ENCODE results near the gene SIRPA.

Gene SIRPA

DNA sequence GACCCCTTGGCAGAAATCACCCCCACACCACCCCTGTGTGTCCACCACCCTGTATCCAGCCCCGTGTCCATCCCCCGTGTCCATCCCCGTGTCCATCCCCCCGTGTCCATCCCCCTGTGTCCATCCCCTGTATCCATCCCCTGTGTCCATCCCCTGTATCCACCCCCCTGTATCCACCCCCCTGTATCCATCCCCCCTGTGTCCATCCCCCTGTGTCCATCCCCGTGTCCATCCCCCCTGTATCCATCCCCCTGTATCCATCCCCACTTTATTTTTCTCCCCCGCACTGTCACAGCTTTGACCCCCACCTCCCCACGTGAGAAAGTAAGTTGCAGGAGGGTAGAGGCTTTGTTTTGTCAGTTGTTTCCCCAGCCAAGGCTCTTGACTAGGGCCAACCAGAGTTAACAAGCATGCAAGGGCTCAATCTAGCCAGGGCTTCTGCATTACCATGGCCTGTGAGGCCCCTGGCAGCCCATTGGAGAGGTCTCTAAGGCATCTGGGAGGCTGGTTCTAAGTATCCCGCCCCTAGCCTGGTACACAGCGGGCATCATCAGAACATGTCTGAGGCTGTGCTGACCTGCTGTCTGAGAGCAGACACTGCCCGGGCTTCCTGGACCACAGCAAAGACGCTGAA, 18.1 kb upstream of the SIRPA start:
- no peak overlapping the region for H3K4me3 ChIP-seq (replicated peaks; ENCODE audit: insufficient read depth, low read length)
- no peak overlapping the region for H3K27ac ChIP-seq (replicated peaks)
- TF ChIP-seq, protein P1, sequence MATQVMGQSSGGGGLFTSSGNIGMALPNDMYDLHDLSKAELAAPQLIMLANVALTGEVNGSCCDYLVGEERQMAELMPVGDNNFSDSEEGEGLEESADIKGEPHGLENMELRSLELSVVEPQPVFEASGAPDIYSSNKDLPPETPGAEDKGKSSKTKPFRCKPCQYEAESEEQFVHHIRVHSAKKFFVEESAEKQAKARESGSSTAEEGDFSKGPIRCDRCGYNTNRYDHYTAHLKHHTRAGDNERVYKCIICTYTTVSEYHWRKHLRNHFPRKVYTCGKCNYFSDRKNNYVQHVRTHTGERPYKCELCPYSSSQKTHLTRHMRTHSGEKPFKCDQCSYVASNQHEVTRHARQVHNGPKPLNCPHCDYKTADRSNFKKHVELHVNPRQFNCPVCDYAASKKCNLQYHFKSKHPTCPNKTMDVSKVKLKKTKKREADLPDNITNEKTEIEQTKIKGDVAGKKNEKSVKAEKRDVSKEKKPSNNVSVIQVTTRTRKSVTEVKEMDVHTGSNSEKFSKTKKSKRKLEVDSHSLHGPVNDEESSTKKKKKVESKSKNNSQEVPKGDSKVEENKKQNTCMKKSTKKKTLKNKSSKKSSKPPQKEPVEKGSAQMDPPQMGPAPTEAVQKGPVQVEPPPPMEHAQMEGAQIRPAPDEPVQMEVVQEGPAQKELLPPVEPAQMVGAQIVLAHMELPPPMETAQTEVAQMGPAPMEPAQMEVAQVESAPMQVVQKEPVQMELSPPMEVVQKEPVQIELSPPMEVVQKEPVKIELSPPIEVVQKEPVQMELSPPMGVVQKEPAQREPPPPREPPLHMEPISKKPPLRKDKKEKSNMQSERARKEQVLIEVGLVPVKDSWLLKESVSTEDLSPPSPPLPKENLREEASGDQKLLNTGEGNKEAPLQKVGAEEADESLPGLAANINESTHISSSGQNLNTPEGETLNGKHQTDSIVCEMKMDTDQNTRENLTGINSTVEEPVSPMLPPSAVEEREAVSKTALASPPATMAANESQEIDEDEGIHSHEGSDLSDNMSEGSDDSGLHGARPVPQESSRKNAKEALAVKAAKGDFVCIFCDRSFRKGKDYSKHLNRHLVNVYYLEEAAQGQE (IDR thresholded peaks at IDR 0.05; ENCODE audit: insufficient replicate concordance, low read depth) = no peak
- TF ChIP-seq POLR2AphosphoS5 (IDR thresholded peaks at IDR 0.05; ENCODE audit: low read depth) (no peak), GABPA (IDR thresholded peaks at IDR 0.05; ENCODE audit: low read depth) (no peak), SPI1 (IDR thresholded peaks at IDR 0.05; ENCODE audit: borderline replicate concordance, low read depth) (no peak)
- TF ChIP-seq, protein P2, sequence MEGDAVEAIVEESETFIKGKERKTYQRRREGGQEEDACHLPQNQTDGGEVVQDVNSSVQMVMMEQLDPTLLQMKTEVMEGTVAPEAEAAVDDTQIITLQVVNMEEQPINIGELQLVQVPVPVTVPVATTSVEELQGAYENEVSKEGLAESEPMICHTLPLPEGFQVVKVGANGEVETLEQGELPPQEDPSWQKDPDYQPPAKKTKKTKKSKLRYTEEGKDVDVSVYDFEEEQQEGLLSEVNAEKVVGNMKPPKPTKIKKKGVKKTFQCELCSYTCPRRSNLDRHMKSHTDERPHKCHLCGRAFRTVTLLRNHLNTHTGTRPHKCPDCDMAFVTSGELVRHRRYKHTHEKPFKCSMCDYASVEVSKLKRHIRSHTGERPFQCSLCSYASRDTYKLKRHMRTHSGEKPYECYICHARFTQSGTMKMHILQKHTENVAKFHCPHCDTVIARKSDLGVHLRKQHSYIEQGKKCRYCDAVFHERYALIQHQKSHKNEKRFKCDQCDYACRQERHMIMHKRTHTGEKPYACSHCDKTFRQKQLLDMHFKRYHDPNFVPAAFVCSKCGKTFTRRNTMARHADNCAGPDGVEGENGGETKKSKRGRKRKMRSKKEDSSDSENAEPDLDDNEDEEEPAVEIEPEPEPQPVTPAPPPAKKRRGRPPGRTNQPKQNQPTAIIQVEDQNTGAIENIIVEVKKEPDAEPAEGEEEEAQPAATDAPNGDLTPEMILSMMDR (IDR thresholded peaks at IDR 0.05; ENCODE audit: insufficient read depth, low read length) = no peak
- no peak for DNase-seq (ENCODE audit: low read depth in 1 of 2, low spot score in 1 of 2)
- H3K27me3 ChIP-seq (ENCODE audit: insufficient read depth, poor library complexity, severe bottlenecking) = no peaks in the 10 kb centered on the region

DNA sequence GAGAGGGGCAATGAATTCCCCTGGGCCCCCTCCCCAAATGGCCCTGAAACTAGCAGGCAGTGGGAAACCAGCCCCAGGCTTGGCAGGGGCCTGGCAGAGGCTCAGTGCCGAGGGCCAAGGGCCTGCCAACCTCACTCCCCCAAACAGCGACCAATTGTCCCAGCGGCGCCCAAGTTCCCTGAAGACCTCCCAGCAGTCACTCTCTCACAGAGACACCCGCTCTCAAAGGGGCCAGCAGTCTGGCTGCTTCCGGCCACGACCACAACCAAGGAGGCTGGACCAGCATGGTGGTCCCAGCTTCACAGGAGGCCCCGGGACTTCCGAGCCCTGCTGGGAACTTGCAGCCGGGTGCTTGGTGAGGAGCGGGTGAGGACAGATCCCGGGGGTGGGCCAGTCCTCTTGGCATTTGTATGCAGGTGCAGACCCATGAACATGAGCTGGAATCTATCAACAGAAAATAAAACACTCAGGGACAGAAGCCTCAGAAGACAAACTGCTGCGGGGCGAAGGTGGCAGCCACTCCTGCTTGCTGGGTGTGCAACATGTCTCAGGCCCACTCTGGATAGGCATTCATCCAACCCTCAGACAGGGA, 17.5 kb upstream of the SIRPA start:
- TF ChIP-seq, protein P2 (IDR thresholded peaks at IDR 0.05; ENCODE audit: insufficient read depth, low read length) = no peak
- TF ChIP-seq, protein P1 (IDR thresholded peaks at IDR 0.05; ENCODE audit: insufficient replicate concordance, low read depth) = no peak
- TF ChIP-seq SPI1 (IDR thresholded peaks at IDR 0.05; ENCODE audit: borderline replicate concordance, low read depth) = no peak
- TF ChIP-seq GABPA (IDR thresholded peaks at IDR 0.05; ENCODE audit: low read depth) = no peak
- no peak for TF ChIP-seq POLR2AphosphoS5 (IDR thresholded peaks at IDR 0.05; ENCODE audit: low read depth)
- Histone ChIP-seq H3K27ac (replicated peaks) (no peak overlapping the region), H3K27me3 (ENCODE audit: insufficient read depth, poor library complexity, severe bottlenecking) (no peaks in the 10 kb centered on the region), H3K4me3 (replicated peaks; ENCODE audit: insufficient read depth, low read length) (no peak overlapping the region)
- no peak for DNase-seq (ENCODE audit: low read depth in 1 of 2, low spot score in 1 of 2)

DNA sequence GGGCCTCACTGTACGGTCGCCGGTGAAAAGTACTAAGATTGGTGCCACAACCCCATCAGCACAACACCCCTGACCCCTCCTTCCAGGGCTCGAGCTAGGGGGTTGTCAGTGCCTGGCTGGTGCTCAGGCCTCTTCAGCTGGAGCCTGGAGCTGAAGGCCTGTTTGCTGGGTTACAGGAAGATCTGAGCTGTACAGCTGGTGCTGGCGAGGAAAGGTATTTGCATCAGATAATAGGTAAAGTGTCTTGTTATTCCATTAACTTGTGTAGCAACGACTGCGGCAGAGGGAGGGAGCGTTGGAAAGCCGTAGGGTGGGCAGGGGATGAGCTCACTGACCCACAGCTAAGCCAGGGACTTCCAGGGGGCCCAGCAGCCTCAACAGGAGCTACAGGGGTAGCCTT, 15.8 kb upstream of the SIRPA start:
- H3K27ac ChIP-seq (replicated peaks) = no peak overlapping the region
- no peaks in the 10 kb centered on the region for H3K27me3 ChIP-seq (ENCODE audit: insufficient read depth, poor library complexity, severe bottlenecking)
- DNase-seq (ENCODE audit: low read depth in 1 of 2, low spot score in 1 of 2) = no peak
- H3K4me3 ChIP-seq (replicated peaks; ENCODE audit: insufficient read depth, low read length) = no peak overlapping the region
- TF ChIP-seq, protein P1 (IDR thresholded peaks at IDR 0.05; ENCODE audit: insufficient replicate concordance, low read depth) = no peak
- TF ChIP-seq GABPA (IDR thresholded peaks at IDR 0.05; ENCODE audit: low read depth) (no peak), POLR2AphosphoS5 (IDR thresholded peaks at IDR 0.05; ENCODE audit: low read depth) (no peak), SPI1 (IDR thresholded peaks at IDR 0.05; ENCODE audit: borderline replicate concordance, low read depth) (no peak)
- TF ChIP-seq, protein P2 (IDR thresholded peaks at IDR 0.05; ENCODE audit: insufficient read depth, low read length) = no peak

Measured in HL-60 (cell line).